Measurements from ENCODE around the gene BBS2. TPM values are rescaled to one million over a fixed set of nuclear protein-coding genes. Genes with fewer than 3 reads are reported as not detected.

The BBS2 gene
- total RNA-seq, 4 donors from 2014 or later: 38.7 to 171 (median 41.2) TPM

DNA sequence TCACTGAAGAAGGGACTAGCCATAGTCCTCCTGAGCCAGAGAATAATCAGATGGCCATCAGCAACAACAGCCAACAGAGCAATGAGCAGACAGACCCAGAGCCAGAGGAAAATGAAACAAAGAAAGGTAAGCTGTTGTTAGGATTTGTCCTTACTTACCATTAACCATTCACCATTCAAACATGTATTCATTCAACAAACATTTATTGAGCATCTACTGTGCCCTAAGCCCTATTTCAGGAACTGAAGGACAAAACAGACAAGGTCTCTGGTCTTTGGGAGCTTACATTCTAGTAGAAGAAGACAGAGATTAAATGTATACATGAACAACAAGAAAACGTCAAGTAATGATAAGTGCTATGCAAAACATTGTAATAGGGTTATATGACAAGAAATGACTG, 49.2 kb downstream of the BBS2 start:
- DNase-seq: no peak
- H3K36me3 ChIP-seq: peaks cover 0 to 89% (median 42%) of the 10 kb centered on the region in 4 donors
- H3K4me1 ChIP-seq: no peaks in the 10 kb centered on the region
- in situ Hi-C loops (cut with MboI; ENCODE audit: low pct_ligation_motif_present in 1 of 4, low pct_unique_long_range_greater_than_20kb in 1 of 4, low sequenced_read_pairs in 3 of 4) (no loop called here), intact Hi-C loops (cut with DNase I; ENCODE audit: low total_unique reads) (no loop called here)
- TF ChIP-seq POLR2A (IDR thresholded peaks at IDR 0.05) (no peak), EP300 (IDR thresholded peaks at IDR 0.05; ENCODE audit: low read depth) (no peak), POLR2AphosphoS5 (IDR thresholded peaks at IDR 0.05) (no peak)
- TF ChIP-seq, protein P1, sequence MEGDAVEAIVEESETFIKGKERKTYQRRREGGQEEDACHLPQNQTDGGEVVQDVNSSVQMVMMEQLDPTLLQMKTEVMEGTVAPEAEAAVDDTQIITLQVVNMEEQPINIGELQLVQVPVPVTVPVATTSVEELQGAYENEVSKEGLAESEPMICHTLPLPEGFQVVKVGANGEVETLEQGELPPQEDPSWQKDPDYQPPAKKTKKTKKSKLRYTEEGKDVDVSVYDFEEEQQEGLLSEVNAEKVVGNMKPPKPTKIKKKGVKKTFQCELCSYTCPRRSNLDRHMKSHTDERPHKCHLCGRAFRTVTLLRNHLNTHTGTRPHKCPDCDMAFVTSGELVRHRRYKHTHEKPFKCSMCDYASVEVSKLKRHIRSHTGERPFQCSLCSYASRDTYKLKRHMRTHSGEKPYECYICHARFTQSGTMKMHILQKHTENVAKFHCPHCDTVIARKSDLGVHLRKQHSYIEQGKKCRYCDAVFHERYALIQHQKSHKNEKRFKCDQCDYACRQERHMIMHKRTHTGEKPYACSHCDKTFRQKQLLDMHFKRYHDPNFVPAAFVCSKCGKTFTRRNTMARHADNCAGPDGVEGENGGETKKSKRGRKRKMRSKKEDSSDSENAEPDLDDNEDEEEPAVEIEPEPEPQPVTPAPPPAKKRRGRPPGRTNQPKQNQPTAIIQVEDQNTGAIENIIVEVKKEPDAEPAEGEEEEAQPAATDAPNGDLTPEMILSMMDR (IDR thresholded peaks at IDR 0.05): no peak
- H3K27me3 ChIP-seq: no peaks in the 10 kb centered on the region
- H3K9me3 ChIP-seq: no peaks in the 10 kb centered on the region
- 83 to 93% methylated on average over 1 of the region's 1 CpG for WGBS, 2 donors (ENCODE audit: low coverage in 1 of 2)
- H3K27ac ChIP-seq: no peak overlapping the region
- H3K4me3 ChIP-seq: no peak overlapping the region

DNA sequence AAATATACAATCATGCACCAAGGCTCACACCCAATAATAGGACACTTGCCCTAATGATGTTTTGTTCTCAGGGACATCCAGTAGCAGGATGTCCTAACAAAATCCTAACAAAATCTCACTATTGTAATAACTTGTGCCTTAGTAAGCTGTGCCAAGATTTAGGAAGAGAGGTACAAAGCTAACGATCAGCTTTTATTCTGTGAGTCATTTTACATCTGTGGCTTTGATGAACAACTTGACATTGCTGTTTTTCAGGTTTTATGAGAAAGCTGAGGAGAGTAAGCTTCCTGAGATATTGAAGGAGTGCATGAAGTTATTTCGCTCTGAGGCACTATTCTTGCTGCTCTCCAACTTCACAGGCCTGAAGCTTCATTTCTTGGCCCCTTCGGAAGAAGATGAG, 49.6 kb downstream of the BBS2 start:
- TF ChIP-seq POLR2AphosphoS5 (IDR thresholded peaks at IDR 0.05) (no peak), POLR2A (IDR thresholded peaks at IDR 0.05) (no peak), EP300 (IDR thresholded peaks at IDR 0.05; ENCODE audit: low read depth) (no peak)
- TF ChIP-seq, protein P1 (IDR thresholded peaks at IDR 0.05): no peak
- Histone ChIP-seq H3K4me3 (no peak overlapping the region), H3K27me3 (no peaks in the 10 kb centered on the region), H3K27ac (no peak overlapping the region), H3K36me3 (peaks cover 0 to 84% (median 41%) of the 10 kb centered on the region in 4 donors), H3K4me1 (no peaks in the 10 kb centered on the region), H3K9me3 (no peaks in the 10 kb centered on the region)
- 81 to 90% methylated on average over 2 to 3 of the region's 3 CpGs for WGBS, 2 donors (ENCODE audit: low coverage in 1 of 2)
- intact Hi-C loops (cut with DNase I; ENCODE audit: low total_unique reads): no loop called here
- no peak for DNase-seq
- in situ Hi-C loops (cut with MboI; ENCODE audit: low pct_ligation_motif_present in 1 of 4, low pct_unique_long_range_greater_than_20kb in 1 of 4, low sequenced_read_pairs in 3 of 4): no loop called here

DNA sequence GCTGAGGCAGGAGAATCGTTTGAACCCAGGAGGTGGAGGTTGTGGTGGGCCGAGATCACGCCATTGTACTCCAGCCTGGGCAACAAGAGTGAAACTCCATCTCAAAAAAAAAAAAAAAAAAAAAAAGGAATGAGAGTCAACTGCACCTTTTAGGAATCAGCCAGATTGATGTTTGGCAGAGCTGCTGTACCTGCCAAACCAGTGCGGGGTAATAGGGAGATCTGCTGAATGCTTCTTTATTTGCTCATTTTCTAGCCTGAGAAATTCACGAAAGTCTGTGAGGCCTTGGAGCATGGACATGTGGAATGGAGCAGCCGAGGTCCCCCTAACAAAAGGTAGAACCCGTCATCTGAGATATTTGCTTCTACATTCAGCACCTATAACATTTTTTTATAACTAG, 50.1 kb downstream of the BBS2 start:
- no peak overlapping the region for H3K27ac ChIP-seq
- TF ChIP-seq POLR2A (IDR thresholded peaks at IDR 0.05) (no peak), POLR2AphosphoS5 (IDR thresholded peaks at IDR 0.05) (no peak), EP300 (IDR thresholded peaks at IDR 0.05; ENCODE audit: low read depth) (no peak)
- TF ChIP-seq, protein P1 (IDR thresholded peaks at IDR 0.05): no peak
- in situ Hi-C loops (cut with MboI; ENCODE audit: low pct_ligation_motif_present in 1 of 4, low pct_unique_long_range_greater_than_20kb in 1 of 4, low sequenced_read_pairs in 3 of 4): no loop called here
- no peaks in the 10 kb centered on the region for H3K27me3 ChIP-seq
- peaks cover 0 to 80% (median 39%) of the 10 kb centered on the region in 4 donors for H3K36me3 ChIP-seq
- intact Hi-C loops (cut with DNase I; ENCODE audit: low total_unique reads): no loop called here
- WGBS, 2 donors (ENCODE audit: low coverage in 1 of 2): 91 to 95% methylated on average over 7 of the region's 7 CpGs
- no peaks in the 10 kb centered on the region for H3K4me1 ChIP-seq
- H3K4me3 ChIP-seq: no peak overlapping the region
- DNase-seq: no peak
- H3K9me3 ChIP-seq: no peaks in the 10 kb centered on the region

DNA sequence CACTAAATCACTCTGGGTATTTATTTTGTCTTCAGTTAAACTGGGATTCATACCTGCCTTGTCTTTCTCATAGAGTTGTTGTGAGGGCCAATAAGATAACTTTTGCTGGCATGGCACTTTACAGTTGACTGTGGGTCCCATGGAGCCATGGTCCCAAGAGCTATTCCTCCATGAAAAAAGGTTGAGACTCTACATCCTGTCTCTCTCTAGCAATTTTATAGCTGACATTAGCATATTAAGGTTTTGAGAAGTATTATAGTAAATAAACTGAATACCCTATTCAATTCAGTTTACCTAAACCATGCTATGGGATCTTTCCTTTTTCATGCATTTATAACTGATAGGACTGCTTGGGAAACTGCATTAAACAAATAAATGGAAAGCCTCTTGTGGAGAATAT, 51.0 kb downstream of the BBS2 start:
- H3K36me3 ChIP-seq: peaks cover 0 to 79% (median 39%) of the 10 kb centered on the region in 4 donors
- TF ChIP-seq, protein P1 (IDR thresholded peaks at IDR 0.05): no peak
- TF ChIP-seq EP300 (IDR thresholded peaks at IDR 0.05; ENCODE audit: low read depth): no peak
- no peak for TF ChIP-seq POLR2AphosphoS5 (IDR thresholded peaks at IDR 0.05)
- no peak for TF ChIP-seq POLR2A (IDR thresholded peaks at IDR 0.05)
- H3K27ac ChIP-seq: no peak overlapping the region
- H3K4me1 ChIP-seq: no peaks in the 10 kb centered on the region
- in situ Hi-C loops (cut with MboI; ENCODE audit: low pct_ligation_motif_present in 1 of 4, low pct_unique_long_range_greater_than_20kb in 1 of 4, low sequenced_read_pairs in 3 of 4) (no loop called here), intact Hi-C loops (cut with DNase I; ENCODE audit: low total_unique reads) (no loop called here)
- H3K9me3 ChIP-seq: no peaks in the 10 kb centered on the region
- no peak overlapping the region for H3K4me3 ChIP-seq
- DNase-seq: no peak
- no peaks in the 10 kb centered on the region for H3K27me3 ChIP-seq

Measured in transverse colon (tissue), 4 donors.